NB4 (cell line): Measurements from ENCODE around the gene DYNC1I1.

Source experiments
- DNase-seq: peaks from one replicate; pipeline ENCODE4 v3.0.0; 2010; ENCODE audit warnings: low read depth
- H3K4me3 ChIP-seq: one replicate; pipeline ENCODE4 v1.5.1; 2011; ENCODE audit warnings: mild to moderate bottlenecking, low read depth, low read length, moderate library complexity
- MAX ChIP-seq: IDR thresholded peaks from 2 replicates; pipeline ENCODE4 v1.6.1; 2011; ENCODE audit warnings: low read depth, low read length
- MYC ChIP-seq: IDR thresholded peaks from 2 replicates; pipeline ENCODE4 v1.6.1; 2011; ENCODE audit warnings: low read depth, low read length
- POLR2A ChIP-seq: IDR thresholded peaks from 2 replicates; pipeline ENCODE4 v1.6.1; 2011; ENCODE audit warnings: mild to moderate bottlenecking; ENCODE audit not compliant: insufficient read length; ENCODE audit errors: extremely low read depth
- TF ChIP-seq, protein P1 (sequence below): IDR thresholded peaks from one replicate; pipeline ENCODE4 v1.5.1; 2012; ENCODE audit warnings: low read depth, low read length

The DYNC1I1 gene

DNA sequence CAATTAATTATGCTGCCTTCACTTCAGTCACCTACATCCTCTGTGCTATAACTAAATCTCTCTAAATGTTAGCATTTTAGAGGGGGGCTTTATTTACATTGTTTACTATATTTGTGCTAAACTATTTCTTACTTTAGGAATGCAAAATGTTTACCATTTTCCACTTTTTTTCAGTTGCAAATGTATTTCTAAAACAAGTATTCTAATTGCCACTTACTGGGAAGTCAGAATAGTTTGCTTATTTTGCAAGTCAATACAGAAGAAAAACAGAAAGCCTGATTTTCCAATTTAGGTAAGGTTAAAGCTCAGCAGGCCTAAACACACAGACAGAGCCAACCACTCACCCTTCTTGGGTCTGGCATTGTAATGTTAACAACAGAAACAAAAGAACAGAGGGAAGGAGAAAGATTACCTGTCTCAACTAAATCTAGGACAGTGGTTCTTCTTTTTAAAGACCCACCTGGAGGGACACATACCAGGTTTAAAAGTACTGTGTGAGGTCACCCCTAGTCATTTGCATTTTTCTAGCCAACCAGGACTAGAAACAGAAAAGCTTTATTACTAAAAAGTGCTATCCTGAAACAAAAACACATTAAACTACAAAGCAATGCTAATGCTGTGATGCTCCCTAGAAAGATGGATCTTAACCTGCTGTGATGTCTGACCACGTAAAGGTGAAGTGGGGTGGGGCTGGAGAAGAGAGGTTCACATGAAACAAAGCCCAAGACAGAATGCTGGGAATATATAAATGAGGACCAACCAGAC, 371.3 kb downstream of the DYNC1I1 start:
- no peak for DNase-seq
- H3K4me3 ChIP-seq = no peak overlapping the region
- no peak for TF ChIP-seq POLR2A
- TF ChIP-seq, protein P1, sequence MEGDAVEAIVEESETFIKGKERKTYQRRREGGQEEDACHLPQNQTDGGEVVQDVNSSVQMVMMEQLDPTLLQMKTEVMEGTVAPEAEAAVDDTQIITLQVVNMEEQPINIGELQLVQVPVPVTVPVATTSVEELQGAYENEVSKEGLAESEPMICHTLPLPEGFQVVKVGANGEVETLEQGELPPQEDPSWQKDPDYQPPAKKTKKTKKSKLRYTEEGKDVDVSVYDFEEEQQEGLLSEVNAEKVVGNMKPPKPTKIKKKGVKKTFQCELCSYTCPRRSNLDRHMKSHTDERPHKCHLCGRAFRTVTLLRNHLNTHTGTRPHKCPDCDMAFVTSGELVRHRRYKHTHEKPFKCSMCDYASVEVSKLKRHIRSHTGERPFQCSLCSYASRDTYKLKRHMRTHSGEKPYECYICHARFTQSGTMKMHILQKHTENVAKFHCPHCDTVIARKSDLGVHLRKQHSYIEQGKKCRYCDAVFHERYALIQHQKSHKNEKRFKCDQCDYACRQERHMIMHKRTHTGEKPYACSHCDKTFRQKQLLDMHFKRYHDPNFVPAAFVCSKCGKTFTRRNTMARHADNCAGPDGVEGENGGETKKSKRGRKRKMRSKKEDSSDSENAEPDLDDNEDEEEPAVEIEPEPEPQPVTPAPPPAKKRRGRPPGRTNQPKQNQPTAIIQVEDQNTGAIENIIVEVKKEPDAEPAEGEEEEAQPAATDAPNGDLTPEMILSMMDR = no peak
- no peak for TF ChIP-seq MAX
- TF ChIP-seq MYC = no peak

- TF ChIP-seq POLR2A = no peak
- TF ChIP-seq MAX = no peak
- no peak for TF ChIP-seq MYC
- TF ChIP-seq, protein P1 = no peak
- no peak for DNase-seq
- no peak overlapping the region for H3K4me3 ChIP-seq
Measured at GRCh38 chr7:96144260-96144526, 371.8 kb downstream of the DYNC1I1 start.
